Retina (tissue), 1 donor: ENCODE results near the gene HDX.
"Not testable (repeated sequence)": the region's sequence is repeated elsewhere in the genome, so short reads cannot be mapped to it uniquely, and the experiment has no call there.

Experiments
- DNase-seq: peaks from one replicate; pipeline ENCODE4 v3.0.0-alpha.2; 2016

The HDX gene

DNA sequence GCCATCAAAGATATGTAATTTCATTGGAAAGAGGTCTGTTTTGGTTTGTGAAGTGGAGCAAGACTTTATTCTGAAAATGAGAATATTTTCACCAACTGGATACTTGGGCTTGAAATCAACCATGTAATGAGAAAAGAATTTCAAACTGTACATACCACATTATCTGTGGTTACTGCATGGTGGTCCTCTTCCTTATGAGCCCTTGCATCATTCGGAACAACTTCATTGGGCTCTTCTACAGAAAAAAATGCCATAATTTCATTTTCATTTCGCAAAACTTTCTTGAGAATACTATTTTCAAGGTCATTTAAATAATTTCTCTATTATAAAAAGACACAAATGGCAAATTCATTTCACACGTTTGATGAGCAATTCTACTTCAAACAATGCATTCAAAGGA, 165.6 kb downstream of the HDX start:
- no peak for DNase-seq

DNA sequence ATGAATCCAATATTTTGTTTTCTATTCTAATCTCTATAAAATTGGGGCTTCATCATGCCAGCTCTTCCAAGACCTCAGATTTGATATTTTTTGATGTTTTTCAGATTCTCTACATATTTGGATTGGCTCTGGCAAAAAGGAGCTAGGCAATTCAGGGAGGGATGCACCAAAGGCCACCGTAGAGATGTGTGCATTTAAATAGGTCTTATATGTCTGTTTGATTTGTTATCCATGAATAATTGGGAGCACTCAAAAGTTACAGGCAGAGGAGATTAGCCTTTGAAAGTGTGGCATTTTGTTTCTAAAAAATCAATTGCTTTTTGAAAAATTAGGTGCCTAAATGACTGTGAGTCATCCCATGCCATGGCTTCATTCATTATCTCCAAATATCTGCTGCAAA, 167.1 kb downstream of the HDX start:
- DNase-seq: no peak

DNA sequence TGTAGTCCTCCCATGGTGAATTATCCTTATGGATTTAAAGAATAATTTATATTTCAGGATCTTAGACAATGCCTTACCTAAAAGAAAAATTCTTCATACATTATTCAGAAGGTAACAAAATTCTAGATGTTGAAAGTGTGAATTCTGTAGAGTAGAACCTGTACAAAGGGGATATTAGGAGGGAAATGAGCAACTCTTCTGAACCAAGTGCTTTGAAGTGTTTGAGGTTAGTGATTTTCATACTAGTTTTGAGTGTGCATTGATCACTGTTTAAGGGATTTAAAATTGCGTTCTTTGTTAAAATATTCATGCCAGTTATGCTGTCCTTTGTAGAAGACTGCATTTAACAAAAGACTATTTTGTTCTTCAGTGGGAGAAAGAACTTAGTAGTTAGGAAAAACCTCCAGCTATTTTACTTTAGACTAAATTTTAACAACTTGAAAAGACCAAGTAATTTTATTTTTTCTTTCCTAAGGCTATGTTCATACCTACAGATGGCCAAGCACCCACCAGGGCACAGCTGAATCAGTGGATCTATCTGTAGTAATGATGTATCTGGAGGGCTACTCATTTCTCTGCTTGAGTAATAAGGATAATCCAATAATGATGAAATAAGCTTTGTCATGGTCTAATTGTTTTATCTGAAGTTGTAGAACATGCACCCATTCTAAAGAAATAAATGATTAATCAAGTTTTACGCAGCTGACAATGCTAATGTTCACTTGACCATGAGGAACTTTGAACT, 180.0 kb downstream of the HDX start:
- DNase-seq: no peak

DNA sequence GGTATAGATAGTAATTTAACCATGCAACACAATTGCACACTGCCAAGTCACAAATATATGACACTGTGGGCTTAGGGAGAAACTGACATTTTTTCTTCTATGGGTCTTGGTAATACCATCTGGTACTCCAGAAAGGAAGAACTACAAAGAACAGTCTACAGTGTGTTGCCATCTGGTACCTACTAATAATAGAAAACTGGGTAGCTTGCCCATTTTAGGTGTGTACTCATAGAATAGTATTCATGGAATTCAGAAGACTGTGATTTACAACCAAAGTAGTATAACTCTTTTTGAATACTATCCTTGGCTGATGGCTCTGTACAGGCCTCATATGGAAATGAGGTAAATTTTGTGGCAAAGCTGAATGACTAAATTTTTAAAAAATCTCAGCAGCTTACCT, 181.6 kb downstream of the HDX start:
- no peak for DNase-seq

DNA sequence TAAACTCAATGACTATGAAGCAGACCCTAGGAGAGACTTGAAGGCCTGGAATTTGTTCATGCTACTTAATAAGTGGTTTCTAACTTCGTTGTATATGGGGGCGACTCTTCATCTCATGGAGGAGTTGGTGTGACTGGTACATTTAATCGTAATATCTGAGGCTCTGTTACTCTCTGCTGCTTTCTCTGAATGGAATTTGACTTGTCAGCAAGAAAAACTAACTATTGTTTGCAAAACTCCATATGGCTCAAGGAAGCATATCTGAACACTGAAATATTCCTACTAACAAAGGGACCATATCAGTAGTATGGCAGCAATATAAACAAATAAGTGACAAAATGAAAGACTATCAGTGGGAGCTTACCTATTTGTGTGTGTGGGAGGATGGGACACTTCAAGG, 182.2 kb downstream of the HDX start:
- no peak for DNase-seq

DNA sequence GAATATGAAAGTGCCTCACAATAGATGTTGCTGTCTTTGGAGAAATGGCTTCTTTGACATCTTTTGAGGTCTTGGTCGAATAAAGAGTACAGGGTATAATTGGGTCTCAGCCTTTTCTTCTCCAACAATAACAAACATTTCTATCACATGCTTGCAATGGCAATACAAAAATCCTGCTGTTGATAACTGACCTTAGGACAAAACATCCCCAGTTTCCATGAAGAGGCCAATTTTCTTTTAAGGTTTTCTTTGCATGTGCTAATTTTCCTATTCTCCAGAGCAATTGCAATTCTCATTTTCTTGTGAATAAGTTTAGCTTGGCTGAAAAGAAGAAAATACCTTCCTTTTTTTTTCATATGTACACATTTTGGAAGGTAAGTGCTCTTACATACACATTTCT, 183.6 kb downstream of the HDX start:
- no peak for DNase-seq

DNA sequence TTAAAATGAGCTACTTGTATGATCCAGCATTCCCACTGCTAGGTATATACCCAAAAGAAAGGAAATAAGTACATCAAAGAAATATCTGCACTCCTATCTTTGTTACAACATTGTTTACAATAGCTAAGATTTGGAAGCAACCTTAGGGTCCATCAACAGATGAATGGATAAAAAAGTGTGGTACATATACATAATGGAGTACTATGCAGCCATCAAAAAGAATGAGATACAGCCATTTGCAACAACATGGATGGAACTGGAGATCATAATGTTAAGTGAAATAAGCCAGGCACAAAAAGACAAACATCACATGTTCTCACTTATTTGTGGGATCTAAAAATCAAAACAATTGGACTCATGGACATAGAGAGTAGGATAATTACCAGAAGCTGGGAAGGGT, 186.3 kb downstream of the HDX start:
- DNase-seq: not testable (repeated sequence)
